Skin of body (tissue), 2 donors: Measurements from ENCODE around the gene P2RY8. TPM values are rescaled to one million over a fixed set of nuclear protein-coding genes. Genes with fewer than 3 reads are reported as not detected.
"Not testable (repeated sequence)": the region's sequence is repeated elsewhere in the genome, so short reads cannot be mapped to it uniquely, and the experiment has no call there.

Source experiments
- DNase-seq: peaks from one replicate; lab custom pipeline; 2025; lab: John Stamatoyannopoulos, UW
- total RNA-seq: library from RNA; depleted of rRNA; stranded (reverse); fragments of >200 nt; gene quantifications from one replicate; pipeline ENCODE4 v1.2.3, GENCODE V29; 2014

Gene P2RY8
- total RNA-seq, 1 donor from 2014 or later, result 0.99 TPM

GRCh38 chrX:1446984-1447968 is 89.7 kb downstream of the P2RY8 start:
- DNase-seq, result not testable (repeated sequence)

- DNase-seq, result no peak
Observed at GRCh38 chrX:1444561-1445500, 92.2 kb downstream of the P2RY8 start.

- no peak for DNase-seq
Observed at GRCh38 chrX:1443496-1444075, 93.4 kb downstream of the P2RY8 start.

GRCh38 chrX:1442724-1443367 is 94.1 kb downstream of the P2RY8 start:
- DNase-seq, result no peak

GRCh38 chrX:1442016-1442665 is 94.8 kb downstream of the P2RY8 start:
- no peak for DNase-seq

- DNase-seq, result no peak
Observed at GRCh38 chrX:1440506-1440905, 96.5 kb downstream of the P2RY8 start.

GRCh38 chrX:1435241-1435895 is 101.6 kb downstream of the P2RY8 start:
- no peak for DNase-seq

- no peak for DNase-seq
Observed at GRCh38 chrX:1434871-1435240, 102.1 kb downstream of the P2RY8 start.

- DNase-seq, result no peak
Observed at GRCh38 chrX:1433646-1434357, 103.2 kb downstream of the P2RY8 start.

GRCh38 chrX:1430451-1430850 is 106.5 kb downstream of the P2RY8 start:
- no peak for DNase-seq

GRCh38 chrX:1427756-1428155 is 109.2 kb downstream of the P2RY8 start:
- no peak for DNase-seq

GRCh38 chrX:1426321-1426720 is 110.7 kb downstream of the P2RY8 start:
- not testable (repeated sequence) for DNase-seq

- no peak for DNase-seq
Observed at GRCh38 chrX:1425381-1425780, 111.6 kb downstream of the P2RY8 start.

- DNase-seq, result no peak
Observed at GRCh38 chrX:1424147-1424851, 112.7 kb downstream of the P2RY8 start.

- DNase-seq, result no peak
Observed at GRCh38 chrX:1423215-1423614, 113.8 kb downstream of the P2RY8 start.

- DNase-seq, result no peak
Observed at GRCh38 chrX:1422135-1422465, 114.9 kb downstream of the P2RY8 start.

GRCh38 chrX:1421433-1422134 is 115.4 kb downstream of the P2RY8 start:
- no peak for DNase-seq

GRCh38 chrX:1420371-1420770 is 116.6 kb downstream of the P2RY8 start:
- DNase-seq, result no peak
